HG02642 (cell line): Measurements from ENCODE around the gene ARL14.

Source experiments
- ATAC-seq: cut with Tn5 transposase; IDR thresholded peaks from one replicate; pipeline ENCODE4 v1.9.1; 2021; ENCODE audit warnings: mild to moderate bottlenecking; ENCODE audit not compliant: unreplicated experiment, poor library complexity

ARL14 gene

DNA sequence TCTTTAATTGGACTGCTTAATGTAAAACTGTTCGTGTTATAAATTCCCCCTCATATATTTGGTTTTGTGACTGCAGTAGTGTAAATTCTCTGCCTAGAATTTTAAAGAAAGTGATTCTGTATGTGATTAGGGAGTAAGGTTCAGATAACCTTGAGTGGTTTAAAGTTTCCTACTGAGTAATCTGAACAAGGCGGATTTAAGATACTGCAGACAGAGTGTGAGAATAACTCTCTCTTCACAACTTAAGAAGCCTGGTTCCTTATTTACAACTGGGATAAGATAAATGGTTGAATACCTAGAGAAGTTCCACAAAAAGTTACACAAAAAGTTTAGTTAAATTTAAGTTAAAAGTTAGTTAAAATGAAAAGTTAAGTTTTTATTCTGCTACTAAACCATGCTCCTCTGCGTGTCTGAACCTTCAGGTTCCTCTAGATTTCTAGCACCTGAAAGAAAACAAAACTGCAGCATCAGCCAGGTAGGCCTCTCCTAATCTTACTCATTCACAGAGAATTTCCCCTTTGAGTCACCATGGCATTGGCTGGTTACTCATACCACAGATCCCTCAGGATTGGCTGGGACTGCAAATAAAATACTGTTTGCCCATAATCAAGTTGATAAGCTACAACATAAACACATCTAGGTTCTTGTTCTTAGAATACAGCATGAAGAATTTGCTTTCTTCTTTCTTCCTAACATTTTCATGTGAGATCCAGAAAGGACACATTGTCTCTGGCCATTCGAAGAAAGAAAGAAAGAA lies at the start of gene ARL14:
Gene ARL14, plus strand, starts transcription at position 614 of the 757 bp plus-strand sequence. CDS start 187 bp downstream, outside the sequence.
- ATAC-seq = no peak

DNA sequence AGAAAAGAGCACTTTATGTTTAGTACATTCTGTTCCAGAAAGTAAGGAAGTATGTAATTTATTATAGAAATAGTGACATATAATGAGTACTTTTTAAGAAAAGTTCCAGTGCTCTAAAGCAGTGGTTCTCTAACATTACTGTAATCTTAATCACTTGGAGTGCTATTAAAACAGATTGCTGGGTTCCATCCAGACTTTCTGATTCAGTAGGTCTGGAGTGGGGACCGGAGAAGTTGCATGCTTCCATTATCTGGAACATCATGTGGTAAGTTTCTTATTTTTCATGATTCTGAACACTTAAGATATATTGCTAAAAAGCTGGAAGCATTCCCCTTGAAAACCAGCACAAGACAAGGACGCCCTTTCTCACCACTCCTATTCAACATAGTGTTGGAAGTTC lies 47.5 kb upstream of the ARL14 start:
- no peak for ATAC-seq

DNA sequence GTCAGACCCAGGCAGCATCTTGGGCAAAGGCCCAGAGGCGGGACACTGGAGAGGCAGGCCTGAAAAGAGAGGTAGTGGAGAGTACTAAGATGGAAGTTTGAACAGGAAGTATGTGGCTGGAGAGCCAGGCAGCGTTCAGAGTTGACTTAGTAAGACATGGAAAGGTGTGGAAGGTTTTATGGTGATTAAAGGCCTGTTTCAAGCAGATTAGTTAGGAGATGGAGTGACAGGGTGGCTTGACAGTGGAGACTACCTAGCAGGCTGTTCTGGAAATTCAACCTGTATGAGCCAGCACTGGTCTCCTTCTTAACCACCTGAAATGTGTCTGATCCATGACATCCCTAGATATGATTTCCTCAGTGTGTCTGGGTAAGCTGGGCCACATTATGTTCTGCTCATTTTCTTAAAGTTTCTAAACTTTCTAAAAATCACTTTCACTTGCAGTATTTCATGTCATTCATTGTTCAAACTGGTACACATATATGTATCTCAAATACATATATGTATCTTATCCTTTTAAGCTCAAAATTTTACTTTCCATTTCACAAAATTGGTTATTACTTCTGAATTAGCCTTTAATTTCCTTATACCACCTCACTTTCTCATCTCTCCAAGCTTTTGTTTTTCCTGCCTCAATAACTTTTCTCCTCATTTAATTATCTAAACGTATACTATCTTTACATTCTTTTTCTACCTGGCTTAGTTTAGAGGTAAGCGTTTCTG lies 43.4 kb upstream of the ARL14 start:
- no peak for ATAC-seq

DNA sequence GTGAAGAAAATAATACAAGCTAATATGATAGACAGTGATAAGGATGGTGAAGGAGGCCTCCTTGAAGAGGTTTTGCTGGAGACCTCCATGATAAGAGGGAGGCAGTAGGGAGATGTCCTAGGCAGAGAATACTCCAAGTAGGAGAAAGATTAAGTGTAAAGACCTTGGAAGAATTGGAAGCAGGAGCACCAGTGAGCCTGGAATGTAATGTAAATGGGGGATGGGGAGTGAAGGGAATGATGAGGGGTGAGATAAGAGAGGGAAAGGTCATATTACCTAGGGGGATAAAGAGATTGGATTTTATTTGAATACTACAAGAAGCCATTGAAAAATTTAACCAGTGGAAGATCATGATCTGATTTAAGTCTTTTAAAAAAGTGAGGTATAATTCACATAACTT lies 41.7 kb upstream of the ARL14 start:
- ATAC-seq = no peak

DNA sequence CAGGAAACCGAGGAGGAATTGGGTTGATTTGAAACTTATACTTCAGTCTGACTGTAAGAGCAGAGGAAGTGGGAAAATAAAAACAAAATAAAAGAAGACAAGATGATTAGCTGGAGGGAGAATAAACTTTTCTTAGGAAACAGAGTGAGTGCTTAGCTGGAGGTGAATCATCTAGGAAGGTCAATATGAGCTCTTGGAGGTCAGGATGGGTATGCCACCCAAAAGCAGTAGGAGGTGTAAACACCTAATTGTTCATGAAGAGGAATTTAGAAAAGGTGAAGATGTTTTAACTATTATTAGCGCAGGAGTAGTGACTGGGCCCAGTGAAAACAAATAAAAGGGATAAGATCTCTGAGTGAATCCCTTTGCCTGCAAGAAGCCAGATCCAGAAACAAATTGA lies 39.9 kb upstream of the ARL14 start:
- no peak for ATAC-seq

DNA sequence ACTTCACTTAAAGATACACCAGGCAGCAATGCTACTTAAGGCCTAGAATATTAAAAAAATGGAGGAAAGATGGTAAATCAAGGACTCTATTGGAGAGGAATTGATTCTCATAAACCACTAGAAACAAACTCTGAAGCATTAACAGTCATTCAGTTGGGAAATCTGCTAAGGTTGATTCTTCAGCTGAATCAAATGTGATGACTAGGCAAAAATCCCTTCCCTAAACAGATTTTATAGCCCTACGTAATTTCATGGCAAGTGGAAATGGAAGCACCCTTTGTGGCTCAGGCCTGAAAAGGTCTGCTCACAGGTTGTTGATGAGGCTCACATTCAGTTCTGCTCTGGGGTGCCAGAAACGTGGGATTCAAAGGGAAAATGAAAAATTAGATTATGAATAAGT lies 38.8 kb upstream of the ARL14 start:
- no peak for ATAC-seq

DNA sequence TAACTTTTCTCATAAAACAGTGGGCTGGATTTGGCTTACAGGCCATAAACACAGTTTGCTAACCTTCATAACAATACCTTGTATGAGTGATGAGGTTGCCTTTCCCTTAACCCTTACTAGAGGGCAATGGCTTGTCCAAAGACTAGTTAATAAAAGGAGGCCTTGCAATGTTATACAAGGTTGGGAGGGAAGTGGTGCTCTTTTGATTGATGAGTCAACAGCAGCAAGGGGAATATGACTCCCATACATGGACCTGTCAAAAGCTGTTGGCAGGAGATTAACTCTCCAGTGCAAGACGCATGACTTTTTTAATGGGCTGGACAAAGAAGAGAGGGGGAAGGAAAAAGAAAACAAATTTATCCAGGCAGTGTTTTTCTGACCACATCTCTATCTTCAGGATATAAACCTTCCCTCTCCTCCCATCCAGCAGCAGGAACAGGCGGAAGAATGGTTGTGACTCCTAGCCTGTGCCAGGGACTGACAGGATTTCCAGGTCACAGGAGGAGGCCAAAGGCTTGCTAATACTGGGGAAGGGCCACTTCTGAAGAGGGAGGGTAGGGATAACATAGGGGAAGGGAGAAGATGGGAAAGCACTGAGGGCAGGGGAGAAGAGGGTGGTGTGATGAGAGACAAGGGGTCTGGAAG lies 35.2 kb upstream of the ARL14 start:
- no peak for ATAC-seq

DNA sequence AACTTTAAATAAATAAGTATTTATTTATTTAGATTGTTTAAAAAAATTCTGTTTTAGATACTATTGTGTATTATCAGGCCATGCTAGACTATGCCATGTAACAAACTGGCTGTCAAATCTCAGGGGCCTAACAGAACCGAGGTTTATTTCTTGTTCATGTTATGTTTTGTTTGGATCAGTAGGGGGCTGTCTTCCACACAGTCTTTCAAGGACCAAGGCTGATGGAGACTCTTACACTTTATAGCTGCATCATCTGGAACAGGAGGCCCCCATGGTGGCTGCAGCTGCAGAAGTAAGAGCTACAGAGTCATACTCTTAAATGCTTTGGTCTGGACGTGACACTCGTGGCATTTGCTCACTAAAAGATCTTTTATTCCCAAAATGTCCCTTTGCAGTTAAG lies 33.0 kb upstream of the ARL14 start:
- ATAC-seq = no peak

DNA sequence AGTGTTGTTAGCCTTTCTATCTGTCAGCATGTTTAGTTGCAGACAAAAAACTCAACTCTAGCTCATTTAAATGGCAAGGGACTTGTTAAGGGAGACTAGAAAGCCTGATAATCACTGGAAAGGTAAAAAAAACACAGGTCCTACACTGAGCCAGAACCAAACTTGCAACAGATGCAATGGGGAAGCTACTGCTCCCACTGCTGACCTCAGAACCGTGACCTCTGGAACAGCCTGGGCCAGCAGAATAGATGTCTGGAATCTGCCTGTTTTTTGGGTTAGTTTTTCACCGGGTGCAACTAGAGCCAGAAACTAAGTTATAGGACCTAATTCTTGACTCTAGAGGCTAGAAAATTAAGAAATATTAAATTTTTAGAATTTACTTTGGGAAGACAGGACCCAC lies 32.5 kb upstream of the ARL14 start:
- ATAC-seq = no peak

DNA sequence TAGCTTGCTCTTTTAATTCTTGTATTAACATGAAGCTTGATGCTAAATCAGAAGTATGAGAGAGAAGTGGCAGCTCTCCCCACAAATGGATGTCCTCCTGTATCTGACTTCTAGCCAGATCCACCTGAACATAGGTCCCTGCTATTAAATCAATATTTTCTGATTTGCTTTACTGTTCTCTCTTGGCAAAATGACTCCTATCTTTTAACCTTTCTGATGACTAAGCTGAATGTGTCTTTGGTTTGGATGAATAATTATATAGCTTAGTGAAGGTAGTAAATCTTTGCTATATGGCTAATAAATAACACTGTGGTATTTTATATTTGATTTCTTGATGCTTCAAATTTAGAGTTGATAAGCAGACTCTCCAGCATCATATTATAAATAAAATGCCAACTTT lies 28.3 kb upstream of the ARL14 start:
- no peak for ATAC-seq

DNA sequence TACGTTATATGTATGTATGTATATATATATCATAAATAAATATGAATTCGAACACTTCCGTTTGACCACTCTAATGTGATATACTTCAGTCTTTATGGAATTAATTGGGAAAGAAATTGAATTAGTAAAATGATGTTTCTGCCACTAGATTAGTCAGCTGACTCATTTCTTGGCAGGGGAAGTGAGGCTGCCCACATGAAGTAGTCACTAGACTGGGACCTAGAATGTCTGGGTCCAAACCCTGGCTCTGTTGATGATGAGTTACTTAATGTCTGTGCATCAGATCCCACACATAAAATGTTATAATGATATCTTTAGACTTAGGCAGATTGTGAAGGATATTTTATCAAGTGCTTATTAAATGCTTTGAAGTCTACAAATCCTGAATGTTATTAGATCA lies 27.4 kb upstream of the ARL14 start:
- ATAC-seq = no peak

DNA sequence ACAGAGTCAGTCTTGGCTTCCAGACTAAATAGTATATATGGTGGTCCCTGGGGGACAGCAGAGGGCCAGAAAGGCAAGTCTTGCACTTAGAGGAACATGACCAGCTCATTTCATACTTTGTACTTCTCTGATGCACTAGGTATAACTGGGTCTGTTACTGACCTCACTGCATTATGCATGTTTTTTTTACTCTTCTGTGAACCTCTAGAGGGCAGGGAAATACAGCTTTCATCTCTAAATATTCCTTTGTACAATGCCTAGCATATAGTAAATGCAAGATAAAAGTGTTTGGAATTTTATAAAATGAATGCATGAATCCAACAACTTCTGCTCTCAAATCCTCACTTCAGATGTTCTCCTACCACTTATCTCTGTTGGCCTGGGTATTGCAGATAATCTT lies 23.4 kb upstream of the ARL14 start:
- no peak for ATAC-seq

DNA sequence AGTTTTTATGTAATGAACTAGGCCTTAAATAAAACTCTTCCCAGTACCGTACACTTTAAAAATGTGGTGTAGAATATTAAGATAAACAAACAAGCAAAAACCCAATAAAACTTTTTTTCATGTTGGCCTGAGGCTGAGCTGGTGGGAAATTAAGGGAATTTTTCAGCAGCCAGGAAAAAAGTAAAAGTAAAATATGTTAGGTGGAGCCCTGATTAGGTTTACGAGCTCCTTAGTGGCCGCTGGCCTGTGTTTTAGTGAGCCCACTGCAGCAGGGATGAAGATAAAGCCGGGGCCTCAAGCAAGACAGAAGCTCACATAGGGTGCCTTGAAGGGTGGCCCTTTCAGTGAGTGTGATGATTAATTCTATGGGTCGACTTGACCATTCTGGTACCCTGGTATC lies 16.1 kb upstream of the ARL14 start:
- ATAC-seq = no peak

DNA sequence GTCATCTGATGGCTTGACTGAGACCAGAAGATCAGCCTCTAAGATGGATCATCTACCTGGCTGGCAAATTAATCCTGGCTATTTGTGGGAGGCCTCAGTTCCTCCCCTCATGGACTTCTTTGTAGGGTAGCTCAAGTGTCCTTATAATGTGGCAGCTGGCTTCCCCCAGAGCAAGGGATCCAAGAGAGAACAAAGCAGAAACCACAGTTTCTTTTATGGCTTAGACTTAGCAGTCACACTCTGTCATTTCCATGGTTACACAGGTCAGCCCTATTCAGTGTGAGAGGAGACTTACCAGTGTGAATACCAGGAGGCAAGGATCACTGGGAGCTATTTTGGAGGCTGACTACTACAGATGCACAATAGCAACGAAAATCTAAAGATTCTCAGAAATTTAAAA lies 15.3 kb upstream of the ARL14 start:
- ATAC-seq = no peak

DNA sequence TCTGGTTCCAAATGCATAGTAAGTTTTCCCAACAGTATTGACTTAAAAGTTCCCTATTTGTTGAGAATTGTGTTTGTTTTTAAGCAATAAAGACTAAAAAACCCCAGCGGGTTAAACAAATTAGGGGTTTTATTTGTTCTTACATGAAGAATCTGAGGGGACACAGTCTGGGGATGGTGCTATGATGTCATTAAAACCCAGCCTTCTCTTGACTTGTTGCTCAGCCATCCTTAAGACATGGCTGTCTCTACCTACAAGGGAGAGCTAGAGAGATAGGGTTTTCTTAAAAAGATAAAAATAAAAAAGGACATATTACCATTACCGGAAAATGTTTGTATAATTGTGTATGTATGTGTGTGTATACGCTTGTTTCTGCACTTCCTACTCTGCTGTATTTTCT lies 11.7 kb upstream of the ARL14 start:
- no peak for ATAC-seq

DNA sequence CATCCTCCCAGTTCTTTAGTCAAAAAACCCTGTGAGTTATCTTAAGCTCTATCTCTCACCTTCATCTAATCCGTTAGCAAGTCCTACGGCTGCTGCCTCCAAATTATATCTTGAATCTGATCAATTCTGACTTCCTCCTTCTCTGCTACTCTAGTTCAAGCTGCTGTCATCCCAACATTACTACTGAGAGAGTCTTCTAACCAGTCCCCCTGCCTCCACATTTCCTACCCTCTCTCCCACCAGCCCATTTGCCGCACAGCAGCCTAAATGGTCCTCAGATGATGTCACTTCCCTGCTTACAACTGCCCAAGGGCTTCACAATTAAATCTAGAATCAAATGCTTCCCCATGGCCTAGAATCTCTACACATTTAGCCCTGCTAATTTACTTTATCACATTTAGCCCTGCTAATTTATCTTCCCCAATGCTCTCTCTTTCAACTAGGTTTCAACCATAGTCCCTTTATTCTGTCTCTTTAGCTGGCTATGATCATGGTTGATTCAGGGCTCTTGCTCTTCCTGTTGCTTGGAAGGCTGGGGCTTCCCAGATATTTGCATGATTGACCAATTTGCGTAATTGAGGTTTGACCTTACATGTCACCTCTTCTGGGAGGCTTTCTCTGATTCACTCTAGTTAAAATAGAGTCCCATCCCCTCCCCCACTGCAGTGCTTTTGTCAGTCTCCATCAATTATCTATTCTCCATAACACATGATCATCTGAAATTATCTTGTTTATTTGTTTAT lies 11.0 kb upstream of the ARL14 start:
- ATAC-seq = peak; percentile 93

DNA sequence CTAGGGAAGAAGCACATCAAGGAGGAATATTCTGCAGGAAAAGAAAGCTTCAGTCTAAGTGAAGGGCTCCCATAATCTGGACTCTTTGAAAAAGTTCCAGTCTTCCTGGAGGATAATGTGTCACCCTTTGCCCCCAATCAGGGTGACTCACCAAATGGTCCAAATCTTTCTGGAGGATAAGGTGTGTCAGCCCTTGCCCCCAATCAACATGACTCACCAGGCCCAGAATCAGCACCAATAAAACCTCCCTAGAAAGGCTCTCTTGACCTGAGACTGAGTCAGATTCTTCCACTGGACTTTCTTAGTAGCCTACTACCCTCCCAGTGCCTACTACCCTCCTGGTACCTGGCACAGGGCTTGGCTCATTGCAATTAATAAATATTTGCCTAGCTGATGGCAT lies 9.5 kb upstream of the ARL14 start:
- ATAC-seq = no peak

DNA sequence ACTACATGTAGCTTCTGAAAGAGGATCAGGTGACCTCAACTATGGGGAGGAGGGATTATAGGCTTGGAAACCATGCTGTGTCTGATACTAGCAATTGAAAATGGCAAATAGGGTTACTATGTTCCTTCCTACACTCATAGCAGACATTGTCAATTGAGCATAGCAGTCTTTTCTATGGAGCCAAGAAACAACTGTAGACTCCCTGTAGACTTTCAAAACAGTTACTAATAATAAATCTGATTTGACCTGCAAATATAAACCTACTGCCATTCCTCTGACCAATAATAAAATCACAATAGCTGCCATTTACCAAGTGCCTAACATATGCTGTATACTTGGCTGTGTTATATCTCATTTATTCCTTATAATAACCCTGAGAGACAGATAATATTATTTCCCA lies 8.5 kb upstream of the ARL14 start:
- no peak for ATAC-seq

DNA sequence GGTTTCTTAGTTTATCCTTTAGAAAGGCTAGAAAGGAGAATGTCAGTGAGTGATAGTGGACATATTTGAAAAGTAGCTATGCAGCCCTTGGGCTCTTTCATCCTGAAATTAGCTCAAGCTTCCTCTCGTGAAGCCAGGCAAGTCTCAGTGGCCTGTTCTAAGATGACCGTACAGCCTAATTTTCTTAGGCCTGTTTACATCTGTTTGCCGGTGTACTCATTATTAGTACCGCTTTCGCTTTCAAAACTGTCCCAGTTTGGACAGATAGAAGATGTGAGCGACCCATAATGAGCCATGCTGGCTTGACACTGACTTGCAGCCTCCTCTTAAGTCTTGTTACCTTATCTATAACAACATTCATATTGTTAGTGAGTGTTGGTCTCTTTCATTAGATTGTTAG lies 5.7 kb upstream of the ARL14 start:
- ATAC-seq = peak; percentile 90

DNA sequence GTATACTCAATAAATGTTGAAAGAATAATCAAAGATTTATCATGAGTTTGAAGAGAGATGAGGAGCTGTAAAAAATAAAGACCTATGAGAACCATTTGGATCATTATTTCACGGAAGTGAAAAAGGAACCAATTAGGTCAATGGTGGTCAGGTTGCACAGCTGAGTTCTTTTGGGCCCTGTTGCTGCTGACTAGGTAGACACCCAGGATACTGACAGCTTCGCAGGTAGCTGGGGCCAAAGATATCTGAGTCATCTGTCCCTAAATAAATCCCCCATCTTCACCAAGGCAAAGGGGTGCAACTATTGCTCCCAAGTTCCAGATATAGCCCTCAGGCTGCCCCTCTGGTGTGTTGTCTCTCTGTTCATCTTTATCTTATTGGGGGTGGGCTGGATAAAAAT lies 5.0 kb upstream of the ARL14 start:
- ATAC-seq = no peak

DNA sequence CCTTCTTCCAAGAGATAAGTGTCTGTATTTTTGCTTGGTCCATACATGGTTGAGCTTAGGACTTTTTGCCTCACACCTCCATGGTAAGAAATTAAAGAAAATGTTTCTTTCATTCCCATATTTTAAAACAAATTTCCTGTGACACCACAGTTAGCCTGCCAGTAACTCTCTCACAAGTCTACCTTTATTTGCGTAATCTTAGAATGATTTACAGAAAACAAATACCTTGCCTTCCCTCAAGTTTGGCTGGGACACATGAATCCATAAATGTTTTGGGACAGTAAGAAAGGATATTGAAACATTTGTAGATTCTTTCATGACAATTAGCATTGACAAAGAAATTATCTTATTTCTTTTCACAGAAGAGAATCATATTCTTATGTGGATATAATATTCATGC lies 3.8 kb upstream of the ARL14 start:
- ATAC-seq = no peak
